NCI-H187 treated with DMSO at 0.1 percent for 48 hours (cell line): ENCODE data around the gene SARNP.
"Not testable (repeated sequence)": the region's sequence is repeated elsewhere in the genome, so short reads cannot be mapped to it uniquely, and the experiment has no call there.

Experiments
- DNase-seq: peaks from one replicate; lab custom pipeline; 2025; lab: John Stamatoyannopoulos, UW

The SARNP gene

GRCh38 chr12:55797068-55797467 is 20.5 kb downstream of the SARNP start:
- no peak for DNase-seq

GRCh38 chr12:55795950-55796349 is 21.6 kb downstream of the SARNP start:
- DNase-seq = no peak

GRCh38 chr12:55789893-55790292 is 27.6 kb downstream of the SARNP start:
- no peak for DNase-seq

GRCh38 chr12:55789171-55789570 is 28.4 kb downstream of the SARNP start:
- no peak for DNase-seq

GRCh38 chr12:55788546-55788945 is 29.0 kb downstream of the SARNP start:
- no peak for DNase-seq

- no peak for DNase-seq
These were observed 36.8 kb downstream of the SARNP start for GRCh38 chr12:55780685-55781084.

- DNase-seq = no peak
These were observed 39.7 kb downstream of the SARNP start for GRCh38 chr12:55777856-55778255.

GRCh38 chr12:55771736-55772135 is 45.8 kb downstream of the SARNP start:
- no peak for DNase-seq

- DNase-seq = no peak
These were observed 50.4 kb downstream of the SARNP start for GRCh38 chr12:55767156-55767555.

GRCh38 chr12:55765736-55766290 is 51.7 kb downstream of the SARNP start:
- peak; percentile 80 for DNase-seq

- DNase-seq = no peak
These were observed 54.9 kb downstream of the SARNP start for GRCh38 chr12:55762646-55763045.

GRCh38 chr12:55760663-55761062 is 56.9 kb downstream of the SARNP start:
- no peak for DNase-seq

GRCh38 chr12:55758575-55758974 is 58.9 kb downstream of the SARNP start:
- DNase-seq = not testable (repeated sequence)

- DNase-seq = no peak
These were observed 59.8 kb downstream of the SARNP start for GRCh38 chr12:55757701-55758100.

- DNase-seq = no peak
These were observed 62.3 kb downstream of the SARNP start for GRCh38 chr12:55755246-55755645.

- DNase-seq = no peak
These were observed 69.1 kb downstream of the SARNP start for GRCh38 chr12:55748230-55748993.

- DNase-seq = no peak
These were observed 70.7 kb downstream of the SARNP start for GRCh38 chr12:55746913-55747231.

GRCh38 chr12:55746174-55746912 is 71.2 kb downstream of the SARNP start:
- DNase-seq = no peak

- DNase-seq = peak; percentile 59
These were observed 72.0 kb downstream of the SARNP start for GRCh38 chr12:55745361-55746173.

GRCh38 chr12:55744340-55745030 is 73.0 kb downstream of the SARNP start:
- DNase-seq = no peak

- no peak for DNase-seq
These were observed 73.9 kb downstream of the SARNP start for GRCh38 chr12:55743406-55744339.
